HEK293T (cell line): ENCODE measurements around the gene NFATC1.

Experiments used
- FOXM1 ChIP-seq: fragments of 450-650 bp; IDR thresholded peaks from 2 replicates; pipeline ENCODE4 v1.6.1; 2017; ENCODE audit warnings: mild to moderate bottlenecking, borderline replicate concordance
- HDGF ChIP-seq: fragments of 450-650 bp; IDR thresholded peaks from 2 replicates; pipeline ENCODE4 v1.6.1; 2017; ENCODE audit warnings: antibody characterized with exemption, borderline replicate concordance
- SP1 ChIP-seq: fragments of 450-650 bp; IDR thresholded peaks from 2 replicates; pipeline ENCODE4 v1.6.1; 2017
- SUZ12 ChIP-seq: fragments of 450-650 bp; IDR thresholded peaks from 2 replicates; pipeline ENCODE4 v1.6.1; 2016; ENCODE audit warnings: mild to moderate bottlenecking
- ZNF384 ChIP-seq: fragments of 450-650 bp; IDR thresholded peaks from 2 replicates; pipeline ENCODE4 v1.6.1; 2016
- TF ChIP-seq, protein P1 (sequence below): fragments of 450-650 bp; IDR thresholded peaks from 2 replicates; pipeline ENCODE4 v1.6.1; 2016

DNA sequence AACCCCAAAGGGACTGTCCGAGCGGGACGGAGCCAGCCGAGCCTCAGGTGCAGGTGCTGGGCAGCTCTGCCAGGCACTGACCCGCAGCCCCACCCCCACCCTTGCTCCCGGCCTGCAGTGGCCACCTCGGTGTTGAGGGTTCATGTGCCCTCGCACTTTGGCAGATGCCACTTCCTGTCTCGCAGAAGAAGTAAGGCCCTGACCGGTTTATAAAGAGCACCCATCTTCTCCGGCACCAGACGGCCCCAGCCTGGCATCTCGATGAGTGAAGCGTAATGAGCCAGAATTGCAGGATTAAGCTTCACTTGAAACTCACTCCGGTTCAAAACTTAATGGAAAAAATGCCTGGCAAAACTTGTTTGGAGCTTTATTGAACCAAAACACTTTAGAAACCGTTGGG, 10.9 kb upstream of the NFATC1 start:
- TF ChIP-seq HDGF = no peak
- TF ChIP-seq SP1 = no peak
- no peak for TF ChIP-seq ZNF384
- no peak for TF ChIP-seq FOXM1
- no peak for TF ChIP-seq SUZ12
- TF ChIP-seq, protein P1, sequence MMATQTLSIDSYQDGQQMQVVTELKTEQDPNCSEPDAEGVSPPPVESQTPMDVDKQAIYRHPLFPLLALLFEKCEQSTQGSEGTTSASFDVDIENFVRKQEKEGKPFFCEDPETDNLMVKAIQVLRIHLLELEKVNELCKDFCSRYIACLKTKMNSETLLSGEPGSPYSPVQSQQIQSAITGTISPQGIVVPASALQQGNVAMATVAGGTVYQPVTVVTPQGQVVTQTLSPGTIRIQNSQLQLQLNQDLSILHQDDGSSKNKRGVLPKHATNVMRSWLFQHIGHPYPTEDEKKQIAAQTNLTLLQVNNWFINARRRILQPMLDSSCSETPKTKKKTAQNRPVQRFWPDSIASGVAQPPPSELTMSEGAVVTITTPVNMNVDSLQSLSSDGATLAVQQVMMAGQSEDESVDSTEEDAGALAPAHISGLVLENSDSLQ = no peak
